ENCODE data around the gene PTK7. TPM values are rescaled to one million over a fixed set of nuclear protein-coding genes. Genes with fewer than 3 reads are reported as not detected.
"Not testable (repeated sequence)": the region's sequence is repeated elsewhere in the genome, so short reads cannot be mapped to it uniquely, and the experiment has no call there.

PTK7 gene
- polyA plus RNA-seq, 1 donor = 53.6 TPM

DNA sequence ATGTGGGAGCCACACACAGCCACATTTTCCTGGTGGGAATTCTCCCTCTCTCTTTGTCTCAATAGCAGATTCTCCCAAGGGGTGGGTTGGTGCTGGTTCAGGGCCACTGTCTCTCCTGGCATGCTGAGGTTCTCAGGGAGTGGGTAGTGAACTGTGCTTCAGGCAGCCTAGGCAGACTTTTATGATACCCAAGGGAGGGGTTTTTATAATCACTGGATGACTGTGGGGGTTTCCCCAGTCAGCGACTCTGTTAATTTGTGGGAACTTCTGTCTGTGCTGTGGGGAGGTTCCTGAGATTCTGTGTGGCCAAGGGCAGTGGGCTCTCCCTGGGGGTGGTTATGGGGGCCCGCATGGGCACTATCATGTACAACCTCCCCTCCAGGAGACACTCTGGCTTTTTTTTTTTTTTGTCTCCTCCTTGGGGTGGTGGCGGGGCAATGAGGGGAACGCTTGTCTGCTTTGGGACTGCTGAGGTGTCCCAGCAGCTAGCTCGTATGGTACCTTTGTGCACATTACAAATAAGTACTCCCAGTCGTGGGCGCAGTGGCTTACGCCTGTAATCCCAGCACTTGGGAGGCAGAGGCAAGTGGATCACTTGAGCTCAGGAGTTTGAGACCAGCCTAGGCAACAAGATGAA is 10.0 kb downstream of the PTK7 start:
- no peak for DNase-seq

DNA sequence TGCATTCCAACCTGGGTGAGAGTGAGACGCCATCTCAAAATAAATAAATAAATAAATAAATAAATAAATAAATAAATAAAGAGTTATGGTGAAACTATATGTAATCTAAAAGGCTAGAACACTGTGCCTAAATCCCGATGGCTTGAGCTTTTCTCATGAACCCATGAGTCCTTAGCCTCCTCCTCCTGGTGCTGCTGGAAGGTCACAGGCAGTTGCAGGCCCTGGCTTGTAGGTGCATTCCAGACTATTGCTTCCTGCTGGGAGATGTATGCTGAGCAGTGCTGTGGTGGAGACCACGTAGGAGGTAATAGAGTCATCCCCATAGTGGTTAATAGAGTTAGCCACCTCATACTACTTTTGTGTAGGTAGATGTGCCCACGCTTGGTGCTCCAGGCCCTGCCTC is 12.5 kb downstream of the PTK7 start:
- no peak for DNase-seq

DNA sequence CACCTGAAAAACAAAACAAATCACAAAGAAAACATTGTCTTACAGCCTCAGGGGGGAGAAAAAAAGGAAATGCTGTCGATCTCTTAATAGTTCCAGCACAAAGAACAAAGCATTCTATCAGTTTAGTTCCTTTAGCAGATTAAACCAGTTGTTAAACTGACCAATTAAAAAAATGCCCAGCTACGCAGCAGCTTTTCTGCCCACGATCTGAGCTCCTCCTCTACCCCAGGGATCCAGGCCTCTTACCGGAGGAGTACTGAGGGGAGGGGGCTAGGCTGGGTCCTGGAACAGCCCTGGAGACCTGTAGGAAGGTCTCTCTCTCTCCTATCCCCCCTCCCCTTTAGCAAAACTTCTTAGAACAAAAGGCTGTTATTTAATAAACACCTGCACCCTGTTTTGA is 13.4 kb downstream of the PTK7 start:
- no peak for DNase-seq

DNA sequence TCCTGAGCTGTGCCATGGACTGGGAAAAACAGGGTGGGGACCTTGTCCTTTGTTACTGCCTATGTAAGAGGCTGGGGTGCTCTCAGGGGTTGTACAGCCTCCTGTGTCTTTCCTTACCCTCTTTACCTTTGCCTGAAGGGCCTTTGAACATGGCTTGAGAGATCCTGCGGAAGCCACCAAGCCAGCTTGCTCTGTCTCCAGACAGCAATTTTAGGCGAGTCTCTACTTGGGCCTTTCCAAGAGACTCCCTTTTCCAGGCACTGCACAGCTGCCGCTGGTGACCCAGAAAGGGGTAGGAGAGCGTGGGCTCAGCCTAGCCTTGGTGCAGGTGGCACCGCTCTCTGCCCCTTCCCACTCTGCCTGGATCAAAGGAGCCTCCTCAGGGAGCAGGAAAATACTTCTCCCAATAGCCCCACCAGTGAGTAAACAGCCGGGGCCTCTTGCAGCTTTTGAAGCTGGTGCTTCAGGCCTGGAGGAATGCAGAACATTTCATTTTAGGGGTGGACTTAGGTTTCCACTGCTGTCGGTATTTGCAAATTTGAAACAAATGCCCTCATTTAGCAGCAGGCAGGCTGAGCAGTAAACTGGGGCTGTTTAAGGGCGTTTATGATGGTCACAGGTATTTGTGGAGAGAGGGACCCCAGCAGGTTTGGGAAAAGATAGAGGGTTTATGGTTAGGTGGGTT is 13.9 kb downstream of the PTK7 start:
- no peak for DNase-seq

DNA sequence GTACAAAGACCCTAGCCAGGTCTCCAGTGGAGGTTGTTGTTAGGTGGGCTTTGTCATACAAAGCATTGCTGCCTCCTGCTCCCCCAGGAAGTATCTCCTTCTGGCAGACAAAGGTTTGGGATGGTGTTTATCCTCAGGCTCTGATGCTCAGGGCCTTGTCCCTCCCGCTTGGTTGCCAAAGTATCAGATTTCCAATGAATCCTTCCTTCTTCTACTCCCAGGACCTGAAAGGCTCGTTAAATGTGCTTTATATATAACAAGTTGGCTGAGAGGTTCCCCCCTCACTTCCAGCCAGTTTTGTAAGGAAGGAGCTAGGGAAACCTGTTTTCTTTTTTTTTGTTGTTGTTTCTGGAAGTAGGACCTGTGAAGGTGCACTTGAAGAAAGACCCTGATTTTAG is 14.4 kb downstream of the PTK7 start:
- DNase-seq = no peak

DNA sequence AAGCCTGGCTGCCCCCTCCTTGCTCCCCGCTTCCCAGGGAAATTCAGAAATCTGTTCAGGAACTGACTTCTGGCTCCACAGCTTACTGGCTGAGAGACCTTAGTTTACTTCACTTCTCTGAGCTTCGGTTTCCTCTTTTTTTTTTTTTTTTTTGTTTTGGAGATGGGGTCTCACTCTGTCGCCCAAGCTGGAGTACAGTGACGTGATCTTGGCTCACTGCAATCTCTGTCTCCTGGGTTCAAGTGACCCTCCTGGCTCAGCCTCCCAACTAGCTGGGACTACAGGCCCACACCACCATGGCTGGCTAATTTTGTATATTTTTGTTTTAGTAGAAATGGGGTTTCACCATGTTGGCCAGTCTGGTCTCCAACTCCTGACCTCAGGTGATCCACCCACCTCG is 14.9 kb downstream of the PTK7 start:
- no peak for DNase-seq

DNA sequence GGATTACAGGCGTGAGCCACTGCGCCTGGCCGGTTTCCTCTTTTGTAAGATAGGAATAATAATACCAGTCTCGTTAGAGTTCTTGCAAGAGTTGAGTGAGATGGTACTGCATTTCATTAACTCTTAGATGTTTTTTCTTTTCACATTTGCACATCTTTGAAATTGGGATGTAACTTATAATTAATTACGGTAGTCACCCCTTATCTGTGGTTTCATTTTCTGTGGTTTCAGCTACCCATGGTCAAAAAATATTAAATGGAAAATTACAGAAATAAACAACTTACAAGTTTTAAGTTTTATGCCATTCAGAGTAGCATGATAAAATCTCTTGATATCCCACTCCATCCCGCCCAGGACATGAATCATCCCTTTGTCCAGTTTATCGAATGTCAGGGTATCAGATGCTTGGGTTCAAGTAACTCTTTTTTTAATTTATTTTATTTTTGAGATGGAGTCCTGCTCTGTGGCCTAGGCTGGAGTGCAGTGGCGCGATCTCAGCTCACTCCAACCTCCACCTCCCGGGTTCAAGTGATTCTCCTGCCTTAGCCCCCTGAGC is 15.4 kb downstream of the PTK7 start:
- DNase-seq = no peak

DNA sequence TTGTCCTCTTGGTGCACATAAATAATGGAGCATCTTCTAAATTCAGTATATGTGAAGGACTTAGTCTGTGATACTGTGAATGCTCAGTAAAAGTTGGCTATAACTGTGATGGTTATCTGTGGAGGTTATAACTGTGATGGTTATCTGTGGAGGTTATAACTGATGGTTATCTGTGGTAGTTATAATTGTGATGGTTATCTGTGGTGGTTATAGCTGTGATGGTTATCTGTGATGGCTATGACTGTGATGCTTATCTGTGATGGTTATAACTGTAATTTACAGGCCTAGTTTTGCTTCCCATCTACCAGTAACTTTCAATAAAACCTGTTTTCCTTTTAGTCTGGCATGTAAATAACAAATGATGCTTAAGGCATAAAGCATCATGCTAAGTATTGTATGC is 16.5 kb downstream of the PTK7 start:
- DNase-seq = no peak

DNA sequence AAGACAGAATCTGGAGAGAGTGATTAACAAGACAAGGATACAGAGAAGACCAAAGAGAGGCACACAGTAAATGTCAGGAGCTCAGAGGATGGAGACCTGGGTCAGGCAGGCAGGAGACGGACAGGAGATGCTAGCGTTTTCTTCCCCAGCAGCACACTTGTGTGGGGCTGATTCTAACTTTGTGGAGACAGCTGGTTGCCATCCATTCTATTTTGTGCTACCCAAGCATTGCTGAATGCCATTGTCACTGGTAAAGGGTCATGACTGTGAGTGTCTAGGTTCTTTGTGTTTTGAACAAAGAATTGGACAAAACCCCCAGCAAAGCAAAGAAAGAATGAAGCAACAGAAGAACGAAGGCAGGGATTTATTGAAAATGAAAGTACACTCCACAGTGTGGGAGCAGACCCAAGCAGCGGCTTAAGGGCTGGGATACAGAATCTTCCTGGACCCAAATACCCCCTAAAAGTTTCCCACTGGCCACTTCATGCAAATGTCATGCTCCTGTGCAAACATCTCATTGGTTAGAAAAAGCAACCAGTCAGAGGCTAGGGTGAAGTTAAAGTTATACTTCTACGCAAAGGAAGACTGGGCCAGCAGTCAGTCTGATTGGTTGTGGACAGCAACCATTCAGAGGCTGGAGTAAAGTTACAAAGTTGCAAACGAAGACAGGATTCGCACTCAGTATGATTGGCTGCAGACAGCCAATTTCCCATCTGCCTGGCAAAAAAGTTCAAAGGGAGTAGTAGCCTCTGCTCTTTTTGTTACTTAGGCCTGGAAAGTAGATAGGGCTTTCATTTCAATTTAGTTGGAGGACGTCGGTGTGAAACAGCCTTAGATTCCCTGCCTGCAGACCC is 17.5 kb downstream of the PTK7 start:
- DNase-seq = peak; percentile 74

DNA sequence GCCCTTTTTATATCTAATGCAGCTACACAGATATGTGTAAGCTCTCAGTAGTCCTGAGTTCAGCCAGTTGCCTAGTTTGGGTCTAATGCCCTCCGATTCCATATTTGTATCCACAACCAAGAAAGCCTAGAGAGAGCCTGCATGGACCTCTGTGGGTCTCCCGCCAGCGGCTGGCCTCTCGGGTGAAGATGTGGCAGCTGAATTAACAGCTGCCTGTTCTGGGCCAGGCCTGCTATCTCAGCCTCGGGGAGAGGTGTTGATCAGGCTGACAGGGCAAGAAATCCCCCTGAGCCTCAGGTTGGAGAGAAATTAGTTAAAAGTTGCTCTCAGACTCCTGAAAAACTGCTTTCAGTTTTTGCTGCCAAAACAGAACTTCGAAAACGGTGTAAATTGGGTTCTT is 19.8 kb downstream of the PTK7 start:
- DNase-seq = no peak

DNA sequence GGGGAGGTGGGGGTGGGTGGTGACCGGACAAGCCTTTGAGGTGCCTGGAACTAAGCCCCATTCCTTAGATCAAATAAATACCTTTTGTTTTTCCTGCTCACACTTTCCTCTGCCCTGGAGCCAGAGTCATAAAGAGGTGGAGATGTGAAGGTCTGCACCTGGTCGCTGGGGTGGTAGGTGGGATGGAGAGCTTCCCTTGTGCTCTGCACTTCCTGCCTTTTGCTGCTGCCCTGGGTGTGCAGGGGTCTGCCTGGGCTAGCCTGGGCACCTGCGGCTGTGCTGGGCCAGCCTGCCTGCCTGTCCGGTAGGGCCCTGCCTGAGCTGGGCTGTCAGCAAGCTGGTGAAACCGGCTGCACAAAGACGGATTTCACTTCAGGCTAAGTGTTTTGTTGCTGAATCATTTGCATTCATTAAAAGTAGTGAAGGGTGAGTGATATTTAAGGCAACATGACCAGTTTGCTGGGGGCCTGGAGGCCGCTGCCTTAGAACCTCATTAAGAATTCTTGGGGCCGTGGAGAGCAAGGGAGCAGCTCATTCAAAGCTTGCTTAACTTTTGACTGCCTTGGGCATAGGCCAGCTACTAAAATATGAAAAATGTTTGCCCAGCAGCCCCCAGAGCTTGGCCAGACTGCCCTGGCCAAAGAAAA is 20.5 kb downstream of the PTK7 start:
- no peak for DNase-seq

DNA sequence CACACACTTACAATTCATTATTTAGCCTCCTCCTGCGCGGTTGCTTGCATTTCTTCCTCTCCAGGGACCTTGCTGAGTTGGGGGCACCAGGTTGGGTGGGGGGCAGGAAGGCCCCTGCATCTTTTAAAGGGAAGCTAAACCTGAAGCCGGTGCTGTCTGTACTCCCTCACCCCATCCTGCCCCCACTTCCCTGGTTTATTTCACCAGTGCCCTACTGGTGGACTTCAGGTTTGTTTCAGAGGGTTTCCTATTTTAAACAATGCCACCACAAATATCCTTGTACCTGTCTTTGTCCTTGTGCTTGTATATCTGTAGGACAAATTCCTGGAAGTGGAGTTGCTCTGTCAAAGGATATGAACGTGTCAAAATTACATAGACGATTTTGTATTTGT is 21.0 kb downstream of the PTK7 start:
- DNase-seq = no peak

DNA sequence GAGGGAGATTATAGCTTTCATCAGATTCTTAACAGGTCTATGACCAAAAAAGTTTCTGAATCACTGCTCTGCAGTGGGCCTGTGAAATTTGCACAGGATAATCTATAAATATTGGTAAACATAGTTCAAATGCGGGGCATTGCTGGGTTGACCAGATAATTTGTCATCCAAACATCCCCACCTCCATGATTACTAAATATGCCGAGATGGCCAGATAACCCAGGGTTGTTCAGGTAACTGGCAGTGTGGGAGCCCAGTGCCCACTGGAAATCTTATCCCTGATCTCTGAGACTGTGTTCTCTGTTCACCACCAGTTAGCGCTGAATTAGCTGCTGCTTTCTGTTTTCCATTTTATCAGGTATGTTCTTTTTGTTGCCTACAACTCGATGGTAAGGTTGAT is 21.4 kb downstream of the PTK7 start:
- DNase-seq = no peak

DNA sequence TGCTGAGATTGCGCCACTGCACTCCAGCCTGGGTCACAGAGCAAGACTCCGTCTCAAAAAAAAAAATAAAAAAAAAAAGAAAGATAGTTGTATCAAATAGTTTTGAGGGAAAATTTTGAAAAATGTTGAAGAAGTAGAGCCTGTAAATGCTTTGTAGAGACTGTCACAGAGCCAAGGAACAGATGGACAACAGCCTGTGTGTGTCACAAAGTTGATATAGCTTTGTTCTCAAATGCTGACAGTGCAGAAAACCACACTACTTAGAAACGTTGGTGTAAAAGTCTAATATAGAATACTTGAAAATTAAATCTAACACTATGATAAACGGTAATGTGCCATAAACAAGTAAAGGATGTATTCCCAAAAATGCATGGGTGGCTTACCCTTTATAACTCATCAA is 25.4 kb downstream of the PTK7 start:
- no peak for DNase-seq

DNA sequence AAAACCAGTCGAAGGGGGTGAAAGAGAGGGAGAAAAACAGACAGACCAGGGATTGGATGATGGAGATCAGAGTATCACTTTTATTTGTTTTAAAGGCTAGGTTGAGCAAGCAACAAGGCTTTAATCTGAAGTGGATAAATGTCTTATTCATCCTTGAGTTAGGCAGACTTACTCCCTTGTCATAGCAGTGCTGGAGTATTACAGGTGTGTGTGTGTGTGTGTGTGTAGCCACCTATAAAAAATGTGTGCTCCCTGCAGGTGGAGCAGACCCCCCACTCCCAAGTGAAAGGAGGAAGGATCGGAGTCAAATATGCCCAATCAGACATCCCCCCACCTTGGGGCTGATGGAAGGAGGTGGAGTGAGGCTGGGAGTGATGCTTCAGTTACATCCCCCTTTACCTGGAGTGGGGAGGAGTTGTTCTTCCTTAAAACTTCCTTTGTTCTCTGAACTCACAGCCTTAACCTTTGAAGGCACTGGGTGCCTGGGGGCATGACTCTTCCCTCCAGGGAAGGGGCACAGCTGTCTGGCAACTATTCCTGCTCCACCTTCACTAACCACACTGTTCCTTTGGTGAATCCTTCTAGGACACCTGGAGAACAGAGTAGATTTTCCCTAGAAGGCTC is 27.3 kb downstream of the PTK7 start:
- no peak for DNase-seq

DNA sequence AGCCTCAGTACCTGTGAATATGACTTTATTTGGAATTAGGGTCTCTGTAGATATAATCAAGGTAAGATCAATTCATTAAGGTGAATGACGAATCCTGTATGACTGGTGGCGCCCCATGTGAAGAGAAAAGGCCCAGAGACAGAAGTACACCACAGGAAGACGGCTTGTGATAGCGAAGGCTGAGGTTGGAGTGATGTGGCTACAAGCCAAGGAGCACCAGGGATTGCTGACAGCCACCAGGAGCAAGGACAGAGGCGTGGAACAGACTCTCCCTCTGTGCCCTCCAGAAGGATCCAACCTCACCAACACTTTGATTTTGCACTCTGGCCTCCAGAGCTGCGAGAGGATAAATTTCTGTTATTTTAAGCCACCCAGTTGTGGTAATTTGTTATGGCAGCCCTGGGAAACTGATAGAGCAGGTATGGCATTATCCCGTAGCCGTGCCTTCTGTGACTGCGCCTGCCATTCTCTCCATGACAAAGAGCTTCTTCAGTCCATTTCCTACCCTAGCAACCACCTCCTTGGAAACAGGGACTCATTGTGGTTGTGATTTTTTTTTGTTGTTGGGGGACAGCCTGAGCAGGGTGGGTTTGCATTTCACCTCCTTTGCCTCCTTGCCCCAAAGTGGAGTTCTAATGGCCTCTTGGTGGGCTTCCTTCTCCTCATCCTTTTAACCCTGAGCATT is 29.6 kb downstream of the PTK7 start:
- DNase-seq = no peak

DNA sequence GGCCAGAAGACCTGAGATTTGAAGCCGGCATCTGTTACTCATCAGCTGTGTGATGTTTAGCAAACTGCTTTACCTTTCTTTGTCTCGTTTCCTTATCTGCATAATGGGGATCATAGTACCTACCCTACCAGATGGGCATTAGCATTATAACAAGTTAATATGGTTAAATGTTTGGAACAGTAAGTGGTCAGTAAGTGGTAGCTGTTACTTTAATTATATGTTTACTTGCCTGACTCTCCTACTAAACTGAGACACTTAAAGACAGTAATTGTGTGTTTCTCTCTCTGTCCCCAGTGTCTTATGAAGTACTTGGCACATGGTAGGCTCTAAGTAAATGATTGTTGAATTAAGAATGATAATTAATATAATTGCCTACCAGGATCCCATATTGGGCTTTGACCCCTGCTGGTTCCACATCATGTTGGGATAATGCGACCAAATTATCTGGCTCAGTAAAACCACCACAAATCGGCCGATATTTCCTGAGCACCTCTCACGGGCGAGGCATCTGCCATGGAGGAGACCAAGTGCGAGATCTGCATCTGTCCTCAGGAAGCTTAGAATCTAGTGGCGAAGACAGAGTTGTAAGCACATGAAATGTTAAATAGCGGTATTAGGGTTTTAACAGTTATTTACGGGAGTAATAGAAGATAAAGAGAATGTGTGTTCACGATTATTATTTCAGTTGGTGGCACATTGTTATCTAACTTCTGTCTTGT is 31.4 kb downstream of the PTK7 start:
- no peak for DNase-seq

DNA sequence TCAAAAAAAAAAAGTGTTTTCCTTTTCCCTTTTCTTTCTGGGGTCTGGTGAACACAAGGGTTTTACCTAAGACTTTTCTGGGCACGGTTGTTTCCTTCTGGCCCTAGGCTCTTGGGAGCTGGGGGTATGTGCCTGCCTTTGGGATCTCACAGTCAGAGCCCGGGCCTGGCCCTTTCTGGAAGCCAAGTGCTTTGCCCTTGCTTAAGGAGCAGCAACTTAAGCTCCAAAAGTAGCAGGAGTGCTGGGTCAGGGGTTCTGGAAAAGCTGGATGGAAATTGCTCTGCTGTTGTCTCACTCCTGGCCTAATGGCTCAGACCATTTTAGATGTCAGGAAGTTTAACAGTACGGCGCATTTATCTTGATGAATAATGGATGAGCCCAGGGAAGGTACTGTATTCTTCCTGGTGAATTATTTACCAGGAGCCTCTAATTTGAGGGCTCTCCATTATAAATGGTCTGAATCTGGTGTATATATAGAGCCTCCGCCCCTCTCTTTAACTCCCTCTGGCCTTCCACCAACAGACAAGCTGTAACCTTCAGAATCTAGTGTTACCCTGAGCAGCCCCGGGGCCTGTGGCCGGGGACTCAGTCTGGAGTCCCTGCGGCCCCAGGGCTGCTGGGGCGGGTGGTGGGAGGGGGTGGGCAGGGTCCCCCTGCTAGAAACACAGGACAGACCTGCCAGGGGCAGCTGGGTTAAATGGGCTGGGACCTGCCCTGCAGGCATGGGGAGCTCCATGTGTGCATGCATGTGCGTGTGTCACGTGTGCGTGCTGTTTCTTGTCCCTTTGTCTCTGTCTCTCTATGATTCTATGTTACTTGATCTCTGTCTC is 37.5 kb downstream of the PTK7 start:
- DNase-seq = no peak

DNA sequence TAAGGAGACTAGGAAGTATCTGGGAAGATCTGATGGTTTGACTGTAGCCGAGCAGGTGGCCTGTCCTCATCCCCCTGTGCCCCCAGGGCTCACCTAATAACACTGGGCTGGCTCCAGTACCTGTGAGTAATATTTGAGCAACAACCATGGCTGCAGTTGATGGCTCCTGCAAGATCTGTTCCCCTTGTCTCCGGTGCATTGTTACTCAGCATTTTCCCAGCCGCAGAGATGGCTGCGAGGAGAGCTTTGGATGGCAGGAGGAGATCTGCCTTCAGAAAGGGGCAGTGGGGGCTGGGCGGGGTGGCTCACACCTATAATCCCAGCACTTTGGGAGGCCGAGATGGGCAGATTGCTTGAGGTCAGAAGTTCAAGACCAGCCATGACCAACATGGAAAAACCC is 39.3 kb downstream of the PTK7 start:
- no peak for DNase-seq

DNA sequence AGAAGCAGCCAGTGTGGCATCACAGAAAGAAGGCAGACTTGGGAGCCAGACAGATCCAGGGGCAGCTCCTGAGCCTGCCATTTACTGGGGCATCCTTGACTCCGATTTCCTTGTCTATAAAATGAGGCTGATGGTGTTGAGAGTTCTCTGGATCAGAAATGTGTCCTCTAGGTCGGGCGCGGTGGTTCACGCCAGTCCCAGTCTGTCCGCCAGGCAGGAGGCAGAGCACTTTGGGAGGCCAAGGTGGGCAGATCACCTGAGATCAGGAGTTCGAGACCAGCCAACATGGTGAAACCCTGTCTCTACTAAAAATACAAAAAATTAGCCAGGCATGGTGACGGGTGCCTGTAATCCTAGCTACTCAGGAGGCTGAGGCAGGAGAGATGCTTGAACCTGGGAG is 41.4 kb downstream of the PTK7 start:
- DNase-seq = not testable (repeated sequence)
